IPS-15b (cell line): ENCODE results near the gene FBH1.
"Not testable (repeated sequence)": the region's sequence is repeated elsewhere in the genome, so short reads cannot be mapped to it uniquely, and the experiment has no call there.

Experiments used
- H3K27me3 ChIP-seq: one replicate; pipeline ENCODE4 v1.6.1; 2013; ENCODE audit warnings: low read length; ENCODE audit not compliant: control insufficient read depth, insufficient read depth
- H3K36me3 ChIP-seq: one replicate; pipeline ENCODE4 v1.6.1; 2013; ENCODE audit warnings: low read length; ENCODE audit not compliant: control insufficient read depth, insufficient read depth
- H3K4me1 ChIP-seq: one replicate; pipeline ENCODE4 v1.6.1; 2013; ENCODE audit warnings: mild to moderate bottlenecking, low read length; ENCODE audit not compliant: control insufficient read depth, insufficient read depth
- H3K4me3 ChIP-seq: one replicate; pipeline ENCODE4 v1.5.1; 2013; ENCODE audit warnings: low read depth, low read length
- H3K9ac ChIP-seq: one replicate; pipeline ENCODE4 v1.6.1; 2013; ENCODE audit warnings: low read depth, mild to moderate bottlenecking, low read length
- H3K9me3 ChIP-seq: one replicate; pipeline ENCODE4 v1.6.1; 2013; ENCODE audit warnings: mild to moderate bottlenecking, low read length; ENCODE audit not compliant: control insufficient read depth, insufficient read depth

FBH1 gene

DNA sequence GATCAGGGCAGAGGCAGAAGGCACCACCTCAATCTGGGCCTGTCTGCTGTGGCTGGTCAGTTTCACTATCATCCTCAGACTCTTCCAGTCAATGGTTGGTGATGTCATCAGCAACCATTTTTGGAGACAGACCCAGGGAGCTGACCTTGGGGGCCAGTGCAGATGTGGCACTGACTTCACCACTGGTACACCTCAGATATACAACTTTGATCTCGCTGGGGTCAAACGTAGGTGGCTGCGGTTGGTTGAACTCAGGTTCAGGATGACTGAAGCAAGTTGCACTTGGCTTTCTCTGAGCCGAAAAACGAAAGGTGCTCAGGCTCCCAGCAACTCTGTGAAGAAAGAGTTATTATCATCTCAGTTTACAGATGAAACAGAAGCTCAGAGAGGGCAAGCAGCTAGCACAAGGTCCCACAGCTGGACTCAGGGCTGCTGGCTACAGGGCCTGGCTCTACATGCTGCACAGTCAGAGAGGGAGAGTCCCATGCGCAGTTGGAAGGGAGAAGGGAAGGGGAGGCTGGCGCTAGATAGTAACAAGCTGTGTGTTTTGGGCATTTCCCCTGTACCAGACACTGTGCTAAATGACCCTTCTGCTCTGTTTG lies 27.6 kb upstream of the FBH1 start:
- no peak overlapping the region for H3K9ac ChIP-seq
- H3K4me3 ChIP-seq: no peak overlapping the region
- no peaks in the 10 kb centered on the region for H3K9me3 ChIP-seq
- H3K4me1 ChIP-seq: no peaks in the 10 kb centered on the region
- H3K27me3 ChIP-seq: no peaks in the 10 kb centered on the region
- no peaks in the 10 kb centered on the region for H3K36me3 ChIP-seq

DNA sequence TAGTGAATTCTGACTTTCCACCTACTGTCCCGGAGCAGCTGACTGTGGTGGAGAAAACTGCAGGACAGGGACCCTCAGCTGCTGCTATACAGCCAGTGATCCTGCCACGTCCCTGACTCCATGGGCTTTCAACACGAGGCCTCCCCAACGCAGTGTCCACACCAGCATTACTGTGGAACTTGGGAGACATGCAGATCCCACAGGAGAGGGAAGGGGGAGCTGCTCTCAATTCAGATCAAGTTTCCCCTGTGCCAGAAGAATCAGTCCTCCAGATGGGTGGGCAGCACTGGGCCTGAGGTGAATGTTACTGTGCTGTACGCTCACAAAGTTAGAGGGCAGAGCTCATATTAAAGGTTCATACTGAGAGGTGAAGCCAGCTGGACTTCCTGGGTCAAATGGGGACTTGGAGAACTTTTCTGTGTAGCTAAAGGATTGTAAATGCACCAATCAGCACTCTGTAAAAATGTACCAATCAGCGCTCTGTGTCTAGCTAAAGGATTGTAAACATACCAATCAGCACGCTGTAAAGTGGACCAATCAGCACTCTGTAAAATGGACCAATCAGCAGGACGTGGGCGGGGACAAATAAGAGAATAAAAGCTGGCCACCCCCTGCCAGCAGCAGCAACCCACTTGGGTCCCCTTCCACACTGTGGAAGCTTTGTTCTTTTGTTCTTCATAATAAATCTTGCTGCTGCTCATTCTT lies 26.9 kb upstream of the FBH1 start:
- not testable (repeated sequence) for H3K36me3 ChIP-seq, H3K27me3 ChIP-seq, H3K9ac ChIP-seq, H3K9me3 ChIP-seq, H3K4me3 ChIP-seq, H3K4me1 ChIP-seq

DNA sequence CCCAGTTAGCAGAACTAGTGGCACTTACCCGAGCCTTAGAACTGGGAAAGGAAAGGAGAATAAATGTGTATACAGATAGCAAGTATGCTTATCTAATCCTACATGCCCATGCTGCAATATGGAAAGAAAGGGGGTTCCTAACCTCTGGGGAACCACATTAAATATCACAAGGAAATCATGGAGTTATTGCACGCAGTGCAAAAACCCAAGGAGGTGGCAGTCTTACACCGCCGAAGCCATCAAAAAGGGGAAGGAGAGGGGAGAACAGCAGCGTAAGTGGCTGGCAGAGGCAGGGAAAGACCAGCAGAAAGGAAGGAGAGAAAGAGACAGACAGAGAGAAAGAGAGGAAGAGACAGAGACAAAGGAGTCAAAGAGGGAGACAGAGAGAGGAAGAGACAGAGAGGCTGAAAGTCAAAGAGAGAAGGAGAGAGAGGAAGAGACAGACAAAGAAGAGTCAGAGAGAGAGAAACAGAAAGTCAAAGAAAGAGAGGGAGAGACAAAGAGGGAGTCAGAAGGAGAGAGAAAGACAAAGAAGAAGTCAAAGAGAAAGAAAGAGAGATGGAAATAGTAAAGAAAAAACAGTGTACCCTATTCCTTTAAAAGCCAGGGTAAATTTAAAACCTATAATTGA lies 23.5 kb upstream of the FBH1 start:
- not testable (repeated sequence) for H3K27me3 ChIP-seq

DNA sequence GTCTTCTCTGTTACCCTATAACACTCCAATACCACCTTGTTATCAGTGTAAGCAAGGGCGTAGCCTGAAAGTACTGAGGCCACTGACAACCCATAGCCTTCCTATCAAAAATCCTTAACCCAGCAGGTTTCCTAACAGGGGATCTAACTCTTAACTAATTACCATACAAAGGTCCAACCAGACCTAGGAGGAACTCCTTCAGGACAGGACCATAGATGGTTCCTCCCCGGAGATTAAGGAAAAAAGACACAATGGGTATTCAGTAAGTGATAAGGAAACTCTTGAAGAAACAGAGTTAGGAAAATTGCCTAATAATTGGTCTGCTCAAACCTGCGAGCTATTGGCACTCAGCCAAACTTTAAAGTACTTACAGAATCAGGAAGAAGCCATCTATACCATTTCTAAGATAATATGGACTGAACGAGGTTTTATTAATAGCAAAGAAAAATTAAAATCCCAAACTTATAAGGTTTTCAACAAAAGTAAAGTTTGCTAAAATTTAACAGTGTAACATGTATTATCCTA lies 22.9 kb upstream of the FBH1 start:
- H3K4me3 ChIP-seq, H3K9me3 ChIP-seq, H3K36me3 ChIP-seq, H3K4me1 ChIP-seq, H3K27me3 ChIP-seq, H3K9ac ChIP-seq: not testable (repeated sequence)

More for the DNA sequence above, 23.5 kb upstream of the FBH1 start:
- H3K4me3 ChIP-seq, H3K9ac ChIP-seq, H3K4me1 ChIP-seq, H3K9me3 ChIP-seq, H3K36me3 ChIP-seq: not testable (repeated sequence)

DNA sequence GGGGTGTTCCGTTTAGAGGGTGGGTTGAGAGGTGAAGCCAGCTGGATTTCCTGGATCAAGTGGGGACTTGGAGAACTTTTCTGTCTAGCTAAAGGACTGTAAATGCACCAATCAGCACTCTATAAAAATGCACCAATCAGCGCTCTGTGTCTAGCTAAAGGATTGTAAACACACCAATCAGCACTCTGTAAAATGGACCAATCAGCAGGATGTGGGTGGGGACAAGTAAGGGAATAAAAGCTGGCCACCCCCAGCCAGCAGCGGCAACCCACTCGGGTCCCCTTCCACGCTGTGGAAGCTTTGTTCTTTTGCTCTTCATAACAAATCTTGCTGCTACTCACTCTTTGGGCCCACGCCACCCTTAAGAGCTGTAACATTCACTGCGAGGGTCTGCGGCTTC lies 21.7 kb upstream of the FBH1 start:
- H3K9ac ChIP-seq, H3K4me3 ChIP-seq, H3K4me1 ChIP-seq, H3K27me3 ChIP-seq, H3K9me3 ChIP-seq, H3K36me3 ChIP-seq: not testable (repeated sequence)

DNA sequence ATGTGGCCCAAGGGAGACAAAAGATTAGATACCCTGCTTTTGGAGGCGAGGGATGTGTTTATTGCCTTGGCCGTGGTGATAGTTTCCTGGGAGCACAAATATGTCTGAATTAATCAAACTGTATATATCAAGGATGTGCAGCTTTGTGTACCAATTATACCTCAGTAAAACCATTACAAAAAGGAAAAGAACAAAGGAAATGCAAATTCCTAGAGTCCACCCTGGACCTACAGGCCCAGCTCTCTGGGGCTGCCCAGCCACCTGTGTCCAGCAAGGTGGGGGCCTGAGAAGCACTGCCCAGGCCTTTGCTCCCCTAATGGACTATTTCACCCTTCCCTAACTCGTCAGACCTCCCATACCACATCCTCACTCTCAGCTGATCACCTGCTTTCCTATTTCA lies 20.9 kb upstream of the FBH1 start:
- no peak overlapping the region for H3K4me3 ChIP-seq
- no peaks in the 10 kb centered on the region for H3K9me3 ChIP-seq
- H3K36me3 ChIP-seq: no peaks in the 10 kb centered on the region
- H3K9ac ChIP-seq: no peak overlapping the region
- H3K27me3 ChIP-seq: no peaks in the 10 kb centered on the region
- no peaks in the 10 kb centered on the region for H3K4me1 ChIP-seq

DNA sequence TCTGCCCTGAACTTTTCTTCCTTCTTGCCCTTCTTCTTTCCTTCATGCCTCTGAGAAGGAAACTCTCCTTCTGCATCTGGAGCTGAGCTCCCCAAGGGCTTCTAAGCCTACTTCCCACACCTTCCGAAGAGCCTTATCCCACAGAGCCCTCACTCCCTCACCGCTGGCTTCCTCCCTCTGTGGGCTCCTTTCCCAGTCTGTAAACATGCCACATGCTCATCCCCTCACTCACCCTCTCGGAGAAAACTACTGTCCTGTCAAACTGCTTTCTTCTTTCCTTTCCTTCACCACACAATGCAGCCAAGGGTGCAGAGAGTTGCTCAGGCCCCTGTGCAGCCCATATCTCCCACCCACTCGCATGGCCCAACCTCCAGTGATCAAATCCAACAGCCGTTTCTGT lies 18.4 kb upstream of the FBH1 start:
- H3K27me3 ChIP-seq: no peaks in the 10 kb centered on the region
- H3K36me3 ChIP-seq: peaks cover 7% of the 10 kb centered on the region
- H3K9me3 ChIP-seq: no peaks in the 10 kb centered on the region
- H3K4me1 ChIP-seq: no peaks in the 10 kb centered on the region
- no peak overlapping the region for H3K4me3 ChIP-seq
- H3K9ac ChIP-seq: no peak overlapping the region

DNA sequence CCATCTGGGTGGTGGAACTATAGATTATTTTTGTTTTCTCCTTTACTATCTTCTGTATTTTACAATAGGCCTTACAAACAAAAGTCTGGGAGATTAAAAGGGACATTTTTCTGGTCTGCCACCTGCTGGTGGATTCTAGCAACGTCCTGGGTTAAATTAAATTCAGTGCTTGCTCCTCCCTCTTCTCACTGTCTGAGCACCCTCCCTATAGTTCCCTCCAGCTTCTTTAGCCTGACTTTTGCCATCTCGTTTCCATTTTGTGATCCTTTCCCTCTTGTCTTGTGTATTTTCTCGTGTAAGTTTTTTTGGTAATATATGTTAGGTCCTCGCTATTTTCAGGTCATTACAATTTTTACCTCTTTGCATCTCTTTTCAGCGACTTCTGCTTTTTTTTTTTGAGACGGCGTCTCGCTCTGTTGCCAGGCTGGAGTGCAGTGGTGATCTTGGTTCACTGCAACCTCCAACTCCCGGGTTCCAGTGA lies 16.5 kb upstream of the FBH1 start:
- Histone ChIP-seq H3K9me3 (no peaks in the 10 kb centered on the region), H3K4me1 (no peaks in the 10 kb centered on the region), H3K36me3 (peaks cover 14% of the 10 kb centered on the region), H3K27me3 (no peaks in the 10 kb centered on the region), H3K4me3 (no peak overlapping the region), H3K9ac (no peak overlapping the region)

DNA sequence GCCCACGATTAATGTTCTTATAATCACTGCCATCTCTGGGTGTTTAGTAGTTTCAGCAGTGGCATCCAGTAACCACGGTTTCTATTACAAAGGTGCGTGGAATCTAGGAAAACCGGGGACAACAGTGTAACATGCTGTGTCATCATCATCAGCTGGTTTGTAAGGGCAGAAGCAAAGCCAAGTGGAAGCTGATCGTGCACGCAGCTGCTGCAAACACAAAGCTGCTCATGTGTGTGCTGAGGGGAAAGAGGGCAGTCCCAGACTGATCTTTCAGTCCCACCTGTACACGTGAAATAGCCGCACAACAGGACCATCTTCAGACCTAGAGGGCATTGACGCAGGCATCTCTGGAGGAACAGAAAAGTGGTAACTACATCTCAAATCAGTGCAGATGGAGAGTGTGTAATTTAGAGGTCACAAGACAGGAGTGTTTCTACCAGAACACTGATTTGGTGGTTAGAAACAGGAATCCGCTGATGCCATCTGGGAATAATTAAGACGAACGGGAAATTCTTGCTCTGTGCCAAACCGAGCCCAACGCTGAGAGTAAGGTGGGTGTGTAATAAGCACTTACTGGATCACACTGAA lies 13.8 kb upstream of the FBH1 start:
- H3K9ac ChIP-seq: no peak overlapping the region
- peaks cover 16% of the 10 kb centered on the region for H3K36me3 ChIP-seq
- H3K9me3 ChIP-seq: no peaks in the 10 kb centered on the region
- H3K4me1 ChIP-seq: no peaks in the 10 kb centered on the region
- H3K27me3 ChIP-seq: no peaks in the 10 kb centered on the region
- H3K4me3 ChIP-seq: no peak overlapping the region

DNA sequence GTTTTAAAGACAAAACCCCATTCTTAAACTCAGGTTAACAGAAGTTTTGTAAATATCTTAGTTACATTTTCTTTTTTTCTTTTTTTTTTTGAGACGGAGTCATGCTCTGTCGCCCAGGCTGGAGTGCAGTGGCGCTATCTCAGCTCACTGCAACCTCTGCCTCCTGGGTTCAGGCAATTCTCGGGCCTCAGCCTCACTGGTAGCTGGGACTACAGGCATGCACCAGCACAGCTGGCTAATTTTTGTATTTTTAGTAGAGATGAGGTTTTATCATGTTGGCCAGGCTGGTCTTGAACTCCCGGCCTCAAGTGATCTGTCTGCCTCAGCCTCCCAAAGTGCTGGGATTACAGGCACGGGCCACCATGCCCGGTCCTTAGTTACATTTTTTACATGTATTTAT lies 13.0 kb upstream of the FBH1 start:
- H3K27me3 ChIP-seq, H3K4me3 ChIP-seq, H3K4me1 ChIP-seq, H3K9ac ChIP-seq, H3K9me3 ChIP-seq: not testable (repeated sequence)
- H3K36me3 ChIP-seq: peaks cover 16% of the 10 kb centered on the region

DNA sequence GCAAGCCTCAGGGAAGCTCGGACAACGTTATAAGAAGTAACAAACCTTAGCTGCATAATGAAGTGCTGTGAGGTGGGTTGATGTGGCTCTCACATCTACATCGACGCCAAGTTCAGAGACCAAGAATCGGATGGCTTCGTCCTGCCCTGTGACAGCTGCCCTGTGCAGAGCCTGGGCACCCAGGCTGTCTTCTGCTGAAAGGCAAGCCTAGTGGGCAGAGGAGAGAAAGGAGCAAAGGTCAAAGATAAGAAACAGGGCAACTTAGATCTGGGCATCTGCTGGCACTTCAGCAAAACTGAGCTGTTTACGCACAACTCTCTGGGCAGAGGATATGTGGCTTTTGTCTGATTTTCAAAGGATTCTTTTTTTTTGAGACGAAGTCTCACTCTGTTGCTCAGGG lies 7.1 kb upstream of the FBH1 start:
- Histone ChIP-seq H3K9ac (no peak overlapping the region), H3K4me3 (no peak overlapping the region), H3K9me3 (no peaks in the 10 kb centered on the region), H3K27me3 (no peaks in the 10 kb centered on the region), H3K4me1 (no peaks in the 10 kb centered on the region), H3K36me3 (peaks cover 16% of the 10 kb centered on the region)

DNA sequence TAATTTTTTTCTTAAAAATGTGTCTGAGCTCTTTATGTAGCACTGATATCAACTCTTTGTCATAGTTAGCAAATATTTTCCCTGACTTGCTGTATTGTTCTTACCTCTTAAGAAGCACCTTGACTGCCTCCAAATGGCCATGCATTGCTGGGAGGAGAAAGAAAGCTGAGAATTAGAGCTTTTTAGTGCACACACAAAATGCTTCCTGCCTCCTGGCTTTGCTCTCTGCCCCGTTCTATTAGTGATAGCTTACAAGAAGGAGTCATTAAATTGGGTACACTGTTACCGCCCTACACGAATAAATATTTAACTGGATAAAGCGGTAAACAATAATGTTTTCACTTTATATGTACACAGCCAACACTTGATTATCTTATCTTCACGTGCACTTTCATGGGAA lies 4.4 kb upstream of the FBH1 start:
- Histone ChIP-seq H3K9me3 (no peaks in the 10 kb centered on the region), H3K4me1 (peaks cover 4% of the 10 kb centered on the region), H3K27me3 (no peaks in the 10 kb centered on the region), H3K9ac (no peak overlapping the region), H3K4me3 (no peak overlapping the region), H3K36me3 (peaks cover 13% of the 10 kb centered on the region)
